Measurements from ENCODE around the gene ANKRD53.

ANKRD53 gene

DNA sequence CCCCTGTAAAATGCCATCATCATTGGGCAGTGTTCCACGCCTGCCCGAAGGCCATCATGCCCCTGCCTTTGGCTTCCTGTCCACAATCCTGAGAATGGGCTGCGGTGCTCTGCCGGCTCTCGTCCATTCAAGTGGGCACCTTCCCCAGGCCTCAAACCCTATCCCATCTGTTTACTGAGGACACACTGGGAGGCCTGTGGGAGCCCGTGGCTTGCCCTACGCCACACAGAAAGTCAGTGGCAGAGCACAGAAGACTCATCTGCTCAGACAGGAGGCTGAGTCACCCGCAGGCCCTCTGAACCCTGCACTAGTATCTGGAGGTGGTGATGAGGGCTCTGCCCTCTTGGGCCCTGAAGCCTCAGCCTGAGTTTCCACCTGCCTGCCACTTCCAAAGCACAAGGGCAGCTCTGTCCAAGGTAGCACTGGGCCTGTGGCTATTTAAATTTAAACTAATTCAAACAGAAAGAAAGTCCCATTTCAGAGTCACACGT, 19.1 kb upstream of the ANKRD53 start:
- TF ChIP-seq, protein P1, sequence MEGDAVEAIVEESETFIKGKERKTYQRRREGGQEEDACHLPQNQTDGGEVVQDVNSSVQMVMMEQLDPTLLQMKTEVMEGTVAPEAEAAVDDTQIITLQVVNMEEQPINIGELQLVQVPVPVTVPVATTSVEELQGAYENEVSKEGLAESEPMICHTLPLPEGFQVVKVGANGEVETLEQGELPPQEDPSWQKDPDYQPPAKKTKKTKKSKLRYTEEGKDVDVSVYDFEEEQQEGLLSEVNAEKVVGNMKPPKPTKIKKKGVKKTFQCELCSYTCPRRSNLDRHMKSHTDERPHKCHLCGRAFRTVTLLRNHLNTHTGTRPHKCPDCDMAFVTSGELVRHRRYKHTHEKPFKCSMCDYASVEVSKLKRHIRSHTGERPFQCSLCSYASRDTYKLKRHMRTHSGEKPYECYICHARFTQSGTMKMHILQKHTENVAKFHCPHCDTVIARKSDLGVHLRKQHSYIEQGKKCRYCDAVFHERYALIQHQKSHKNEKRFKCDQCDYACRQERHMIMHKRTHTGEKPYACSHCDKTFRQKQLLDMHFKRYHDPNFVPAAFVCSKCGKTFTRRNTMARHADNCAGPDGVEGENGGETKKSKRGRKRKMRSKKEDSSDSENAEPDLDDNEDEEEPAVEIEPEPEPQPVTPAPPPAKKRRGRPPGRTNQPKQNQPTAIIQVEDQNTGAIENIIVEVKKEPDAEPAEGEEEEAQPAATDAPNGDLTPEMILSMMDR (IDR thresholded peaks at IDR 0.05; ENCODE audit: borderline replicate concordance, insufficient read depth, low read depth, low read length): no peak

DNA sequence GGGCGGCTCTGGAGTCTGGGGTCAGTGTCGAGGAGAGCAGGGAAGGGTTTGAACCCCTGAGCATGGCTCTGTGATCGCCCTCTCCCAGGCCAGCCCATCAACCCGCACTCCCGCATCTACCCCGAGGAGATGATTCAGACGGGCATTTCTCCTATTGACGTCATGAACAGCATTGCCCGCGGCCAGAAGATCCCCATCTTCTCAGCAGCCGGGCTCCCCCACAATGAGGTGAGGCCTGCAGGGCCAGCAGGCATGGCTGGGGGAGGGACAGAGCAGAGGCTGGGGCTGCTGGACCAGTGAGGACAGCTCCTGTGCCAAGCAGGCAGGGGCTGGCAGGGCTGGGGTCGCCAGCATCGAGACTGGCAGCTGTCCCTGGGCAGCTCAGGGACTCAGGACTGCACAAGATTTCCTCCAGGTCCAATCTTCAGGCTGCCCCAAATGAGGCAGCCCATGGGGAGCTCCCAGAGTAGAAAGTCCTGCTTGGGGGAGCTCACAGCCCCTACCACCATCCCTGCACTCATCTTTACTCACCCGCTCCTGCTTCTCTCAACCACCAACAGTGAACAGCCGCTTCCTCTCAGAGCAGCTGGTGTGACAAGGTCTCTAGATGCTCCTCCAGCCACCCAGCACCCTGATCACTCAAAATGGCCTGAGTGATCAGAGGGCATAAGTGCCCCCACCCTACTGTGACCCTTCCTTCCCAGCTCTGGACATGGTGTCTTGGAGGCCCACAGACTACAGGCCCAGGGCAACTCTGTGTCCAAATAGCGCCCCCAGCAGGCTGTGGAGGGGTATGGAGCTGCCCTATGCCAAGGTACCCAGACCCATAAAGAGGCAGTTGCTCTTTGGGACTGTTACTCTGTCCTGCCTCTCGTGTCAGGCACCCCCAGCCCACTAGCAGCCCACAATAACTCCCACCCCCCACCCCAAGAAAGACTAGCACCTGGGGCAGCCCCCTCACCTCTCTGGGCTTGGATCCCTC, 18.3 kb upstream of the ANKRD53 start:
- no peak overlapping the region for H3K4me3 ChIP-seq (ENCODE audit: low read depth, low read length)
- TF ChIP-seq, protein P1 (IDR thresholded peaks at IDR 0.05; ENCODE audit: borderline replicate concordance, insufficient read depth, low read depth, low read length): peak; percentile 44; the same call in 1 of the 2 replicates

More for the DNA sequence above, 19.1 kb upstream of the ANKRD53 start:
- no peak overlapping the region for H3K4me3 ChIP-seq (ENCODE audit: low read depth, low read length)

DNA sequence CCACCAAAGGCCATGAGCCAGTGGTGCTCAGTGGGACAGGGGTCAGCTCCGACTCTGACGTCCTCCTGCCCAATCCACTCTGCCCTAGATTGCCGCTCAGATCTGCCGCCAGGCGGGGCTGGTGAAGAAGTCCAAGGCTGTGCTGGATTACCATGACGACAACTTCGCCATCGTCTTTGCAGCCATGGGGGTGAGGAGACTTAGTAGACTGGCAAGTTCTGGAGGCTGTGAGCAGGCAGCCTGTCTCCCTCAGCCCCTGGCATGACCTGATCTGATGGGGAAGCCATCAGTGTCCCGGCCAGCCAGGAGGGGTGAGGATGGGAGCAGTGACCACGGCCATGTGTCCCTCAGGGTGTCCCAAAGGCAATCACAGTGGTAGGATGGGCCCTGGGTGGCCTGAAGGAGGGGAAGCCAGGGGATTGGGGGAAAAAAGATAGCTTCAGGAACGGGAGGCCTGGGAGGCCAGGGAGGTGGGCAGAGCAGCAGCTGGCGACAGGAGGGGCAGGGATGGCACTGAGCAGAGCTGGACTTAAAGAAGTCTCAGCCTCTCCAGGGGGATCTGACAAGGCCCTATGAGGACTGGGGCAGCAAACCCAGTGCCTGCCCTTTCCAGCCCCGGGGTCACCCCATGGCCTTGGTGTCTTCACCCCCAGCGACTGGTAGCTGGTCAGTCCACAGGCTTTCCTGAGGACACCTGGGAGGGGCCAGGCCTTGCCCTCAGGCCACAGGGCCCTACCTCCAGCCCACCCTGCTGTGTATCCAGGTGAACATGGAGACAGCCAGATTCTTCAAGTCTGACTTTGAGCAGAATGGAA, 17.4 kb upstream of the ANKRD53 start:
- H3K4me3 ChIP-seq (ENCODE audit: low read depth, low read length): no peak overlapping the region
- TF ChIP-seq, protein P1 (IDR thresholded peaks at IDR 0.05; ENCODE audit: borderline replicate concordance, insufficient read depth, low read depth, low read length): no peak

DNA sequence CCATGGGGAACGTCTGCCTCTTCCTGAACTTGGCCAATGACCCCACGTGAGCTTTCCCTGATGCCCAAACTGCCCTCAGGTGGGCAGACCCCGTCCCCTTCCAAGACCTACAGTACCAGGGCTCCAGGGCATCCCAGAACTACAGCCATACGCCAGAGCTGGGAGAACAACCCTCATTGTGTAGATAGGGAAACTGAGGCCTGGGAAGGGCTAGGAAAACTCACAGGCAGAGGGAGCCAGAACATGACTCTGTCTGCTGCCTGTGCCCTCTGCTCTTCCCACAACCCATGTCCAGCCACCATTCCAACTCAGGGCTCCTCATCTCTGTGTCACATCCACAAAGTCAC, 16.8 kb upstream of the ANKRD53 start:
- TF ChIP-seq, protein P1 (IDR thresholded peaks at IDR 0.05; ENCODE audit: borderline replicate concordance, insufficient read depth, low read depth, low read length): no peak
- no peak overlapping the region for H3K4me3 ChIP-seq (ENCODE audit: low read depth, low read length)

DNA sequence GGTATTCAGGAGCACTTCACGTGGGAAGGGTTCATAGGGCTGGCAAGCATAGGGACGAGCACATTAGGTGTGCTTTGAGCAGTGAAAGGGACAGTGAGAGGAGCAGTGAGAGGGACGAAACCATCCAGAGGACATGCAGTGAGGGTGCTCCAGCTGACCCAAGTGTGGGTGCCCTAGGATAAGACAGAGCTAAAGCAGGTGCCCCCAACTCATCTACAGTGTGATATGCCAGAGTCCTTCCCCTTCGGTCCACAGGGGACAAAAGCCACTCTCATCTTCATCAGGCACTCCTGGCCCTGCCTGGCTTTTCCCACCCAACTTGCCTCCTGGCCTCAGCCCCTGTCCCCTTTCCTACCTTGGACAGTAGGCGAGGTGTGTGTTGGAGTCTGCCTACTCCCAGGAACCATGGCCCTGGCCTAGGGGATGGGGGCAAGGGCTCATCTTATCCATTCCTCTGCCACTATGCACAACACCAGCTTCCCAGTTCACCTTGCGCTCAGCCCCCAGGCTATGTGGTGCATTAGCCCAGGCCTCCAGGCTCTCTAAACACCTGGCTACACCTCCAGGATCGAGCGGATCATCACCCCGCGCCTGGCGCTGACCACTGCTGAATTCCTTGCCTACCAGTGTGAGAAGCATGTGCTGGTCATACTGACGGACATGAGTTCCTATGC, 16.1 kb upstream of the ANKRD53 start:
- TF ChIP-seq, protein P1 (IDR thresholded peaks at IDR 0.05; ENCODE audit: borderline replicate concordance, insufficient read depth, low read depth, low read length): no peak
- H3K4me3 ChIP-seq (ENCODE audit: low read depth, low read length): no peak overlapping the region

DNA sequence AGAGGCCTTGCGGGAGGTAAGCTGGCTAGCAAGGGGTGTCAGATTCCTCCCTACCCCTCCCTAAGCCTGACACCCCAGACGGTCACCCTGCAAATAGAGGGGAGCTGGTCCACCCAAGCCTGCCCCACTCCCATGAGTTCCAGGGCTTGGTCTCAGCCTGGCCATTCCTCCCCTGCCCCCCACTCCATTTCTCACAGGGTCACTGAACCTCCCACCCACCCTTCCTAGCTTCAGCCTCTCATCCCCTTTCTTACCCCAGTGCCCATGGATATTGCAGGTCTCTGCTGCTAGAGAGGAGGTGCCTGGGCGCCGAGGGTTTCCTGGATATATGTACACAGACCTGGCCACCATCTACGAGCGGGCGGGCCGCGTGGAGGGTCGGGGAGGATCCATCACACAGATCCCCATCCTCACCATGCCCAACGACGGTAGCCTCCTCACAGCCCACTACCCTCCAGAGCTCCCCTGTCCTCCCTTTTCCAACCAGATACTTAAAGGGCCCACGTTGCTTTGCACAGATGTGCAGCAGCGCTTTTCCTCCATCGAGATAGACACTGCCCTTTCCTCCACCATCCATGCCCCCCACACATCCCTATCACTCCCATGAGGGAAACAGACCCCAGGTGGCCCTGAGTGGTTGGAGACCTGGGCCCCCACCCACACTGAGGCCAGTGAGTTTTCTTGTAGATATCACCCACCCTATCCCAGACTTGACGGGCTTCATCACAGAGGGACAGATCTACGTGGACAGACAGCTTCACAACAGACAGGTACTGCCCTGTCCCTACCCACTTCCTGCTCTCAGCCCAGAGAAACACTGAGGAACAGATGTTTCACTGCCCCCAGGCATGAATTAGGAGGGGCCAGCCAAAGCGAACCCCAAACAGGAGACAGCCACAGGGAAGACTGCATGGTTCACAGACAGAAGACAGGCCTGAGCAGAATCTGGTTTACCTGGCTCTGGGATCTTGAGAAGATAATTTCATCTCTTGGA, 15.2 kb upstream of the ANKRD53 start:
- no peak overlapping the region for H3K4me3 ChIP-seq (ENCODE audit: low read depth, low read length)
- TF ChIP-seq, protein P1 (IDR thresholded peaks at IDR 0.05; ENCODE audit: borderline replicate concordance, insufficient read depth, low read depth, low read length): no peak
